H1 (cell line): Measurements from ENCODE around the gene OR6M1. TPM values are rescaled to one million over a fixed set of nuclear protein-coding genes. Genes with fewer than 3 reads are reported as not detected.

Source experiments
- CTCF ChIA-PET: fragments of 300-600 bp; sonication (Branson Sonifier 250); formaldehyde crosslinking; loops from one replicate; lab custom pipeline; 2021; ENCODE audit not compliant: partially characterized antibody; lab: Charles Lee
- POLR2A ChIA-PET: fragments of 300-600 bp; sonication (Branson Sonifier 250); formaldehyde crosslinking; loops from one replicate; lab custom pipeline; 2021; ENCODE audit warnings: inconsistent platforms; ENCODE audit not compliant: partially characterized antibody; lab: Charles Lee
- DNase-seq, 2 experiments: peaks; one replicate each; pipeline versions ENCODE4 v3.0.0 to v3.0.0-alpha.2; 2010 to 2022; ENCODE audit warnings: low spot score in 2 of 2, low read depth in 1 of 2, mixed read lengths in 1 of 2
- FAIRE-seq: peaks from 2 replicates; lab custom pipeline; 2011; peaks lifted over from hg19 to GRCh38; lab: Jason Lieb, UNC
- H2AFZ ChIP-seq: 2 replicates; pipeline ENCODE4 v1.8.1; 2012; ENCODE audit warnings: low read length, inconsistent platforms
- H2AK5ac ChIP-seq: 2 replicates; pipeline ENCODE4 v1.6.1; 2013; ENCODE audit warnings: low read depth, low read length
- H2BK120ac ChIP-seq: replicated peaks from 2 replicates; pipeline ENCODE3; 2013; ENCODE audit warnings: low read depth, low read length, inconsistent platforms
- H2BK12ac ChIP-seq: 2 replicates; pipeline ENCODE4 v1.6.1; 2013; ENCODE audit warnings: low read depth, low read length
- H2BK15ac ChIP-seq: 2 replicates; pipeline ENCODE4 v1.6.1; 2013; ENCODE audit warnings: low read length
- H2BK20ac ChIP-seq: 2 replicates; pipeline ENCODE4 v1.6.1; 2013; ENCODE audit warnings: low read length
- H2BK5ac ChIP-seq: 2 replicates; pipeline ENCODE4 v1.6.1; 2013; ENCODE audit warnings: low read depth, low read length
- H3K14ac ChIP-seq: 2 replicates; pipeline ENCODE4 v1.6.1; 2013; ENCODE audit warnings: inconsistent platforms; ENCODE audit not compliant: insufficient read length
- H3K18ac ChIP-seq: 2 replicates; pipeline ENCODE4 v1.6.1; 2013; ENCODE audit warnings: low read length; ENCODE audit errors: extremely low read depth
- H3K23ac ChIP-seq: 2 replicates; pipeline ENCODE4 v1.6.1; 2013; ENCODE audit warnings: inconsistent platforms; ENCODE audit not compliant: insufficient read length
- H3K23me2 ChIP-seq: 2 replicates; pipeline ENCODE4 v1.6.1; 2013; ENCODE audit warnings: low read depth, low read length
- H3K27ac ChIP-seq: 2 replicates; pipeline ENCODE4 v1.6.1; 2011; ENCODE audit warnings: low read depth, low read length, inconsistent platforms
- H3K27me3 ChIP-seq, 4 experiments: replicated peaks in 1 of 4; 1 replicate in 1 of 4; 2 replicates in 3 of 4; pipeline versions ENCODE4 v1.6.1 to v1.8.1; 2011 to 2013; ENCODE audit warnings: low read length in 3 of 4, mild to moderate bottlenecking in 3 of 4, inconsistent platforms in 2 of 4, mixed read lengths in 2 of 4, moderate library complexity in 1 of 4; ENCODE audit not compliant: control insufficient read depth in 3 of 4, insufficient read depth in 3 of 4; ENCODE audit errors: extremely low read depth in 1 of 4
- H3K36me3 ChIP-seq, 4 experiments: 2 replicates each; pipeline versions ENCODE4 v1.6.1 to v1.8.1; 2011 to 2013; ENCODE audit warnings: mild to moderate bottlenecking in 4 of 4, low read length in 3 of 4, moderate library complexity in 2 of 4, control low read depth in 1 of 4, inconsistent platforms in 1 of 4; ENCODE audit not compliant: insufficient read depth in 4 of 4, control insufficient read depth in 2 of 4
- H3K4ac ChIP-seq: replicated peaks from 2 replicates; pipeline ENCODE3; 2013; ENCODE audit warnings: low read length, low read depth, mixed read lengths, inconsistent platforms; ENCODE audit not compliant: insufficient read length
- H3K4me1 ChIP-seq, 4 experiments: replicated peaks in 1 of 4; 1 replicate in 1 of 4; 2 replicates in 3 of 4; pipeline versions ENCODE4 v1.6.1 to v1.8.1; 2011 to 2013; ENCODE audit warnings: low read length in 3 of 4, inconsistent platforms in 2 of 4, mixed read lengths in 1 of 4; ENCODE audit not compliant: insufficient read depth in 4 of 4, control insufficient read depth in 3 of 4
- H3K4me2 ChIP-seq, 2 experiments: 2 replicates each; pipeline versions ENCODE4 v1.6.1 to v1.8.1; 2011 to 2013; ENCODE audit warnings: low read depth in 2 of 2, low read length in 2 of 2, control low read depth in 1 of 2, inconsistent platforms in 1 of 2, mild to moderate bottlenecking in 1 of 2; ENCODE audit not compliant: insufficient read depth in 1 of 2
- H3K4me3 ChIP-seq, 4 experiments: fragments of 200-600, 300-600 bp in 1 of 4; sonication (generic), shearing (Covaris generic), sonication (Bioruptor Twin) in 1 of 4; 2 replicates each; pipeline versions ENCODE4 v1.5.1 to v1.8.1; 2011 to 2016; ENCODE audit warnings: low read length in 4 of 4, low read depth in 3 of 4, control low read depth in 2 of 4, inconsistent platforms in 2 of 4, mild to moderate bottlenecking in 2 of 4, mixed read lengths in 1 of 4, moderate library complexity in 1 of 4; ENCODE audit not compliant: insufficient read depth in 2 of 4; ENCODE audit errors: extremely low read depth in 1 of 4
- H3K56ac ChIP-seq: replicated peaks from 2 replicates; pipeline ENCODE3; 2013; ENCODE audit warnings: low read depth, mild to moderate bottlenecking, mixed read lengths, low read length, inconsistent platforms; ENCODE audit not compliant: insufficient read length
- H3K79me1 ChIP-seq: 2 replicates; pipeline ENCODE4 v1.6.1; 2013; ENCODE audit warnings: low read depth, low read length, control low read depth
- H3K79me2 ChIP-seq, 2 experiments: 2 replicates each; pipeline versions ENCODE4 v1.6.1 to v1.8.1; 2012 to 2013; ENCODE audit warnings: low read length in 2 of 2, mild to moderate bottlenecking in 2 of 2, inconsistent platforms in 1 of 2; ENCODE audit not compliant: insufficient read depth in 2 of 2, control insufficient read depth in 1 of 2
- H3K9ac ChIP-seq, 4 experiments: replicated peaks in 1 of 4; 1 replicate in 1 of 4; 2 replicates in 3 of 4; pipeline versions ENCODE4 v1.6.1 to v1.8.1; 2011 to 2013; ENCODE audit warnings: low read depth in 3 of 4, low read length in 3 of 4, control low read depth in 2 of 4, mild to moderate bottlenecking in 2 of 4, moderate library complexity in 2 of 4, inconsistent platforms in 1 of 4; ENCODE audit errors: extremely low read depth in 1 of 4
- H3K9me3 ChIP-seq, 2 experiments: 2 replicates each; pipeline versions ENCODE4 v1.6.1 to v1.8.1; 2012 to 2013; ENCODE audit warnings: mild to moderate bottlenecking in 2 of 2, moderate library complexity in 2 of 2, control low read depth in 1 of 2, inconsistent platforms in 1 of 2, low read depth in 1 of 2, low read length in 1 of 2, mixed read lengths in 1 of 2; ENCODE audit not compliant: insufficient read depth in 2 of 2
- H4K20me1 ChIP-seq, 2 experiments: replicated peaks in 1 of 2; 2 replicates each; pipeline versions ENCODE3 to v1.8.1; 2011 to 2013; ENCODE audit warnings: inconsistent platforms in 2 of 2, low read length in 2 of 2, mild to moderate bottlenecking in 1 of 2; ENCODE audit not compliant: insufficient read depth in 2 of 2, control insufficient read depth in 1 of 2
- H4K5ac ChIP-seq: 2 replicates; pipeline ENCODE4 v1.6.1; 2013; ENCODE audit warnings: low read length, low read depth, mixed read lengths, inconsistent platforms; ENCODE audit not compliant: insufficient read length
- H4K8ac ChIP-seq: 2 replicates; pipeline ENCODE4 v1.8.0; 2013; ENCODE audit warnings: mild to moderate bottlenecking, moderate library complexity, low read length, inconsistent platforms; ENCODE audit not compliant: insufficient read depth; ENCODE audit errors: extremely low read depth
- H4K91ac ChIP-seq: replicated peaks from 2 replicates; pipeline ENCODE3; 2013; ENCODE audit warnings: low read length, mixed read lengths, inconsistent platforms; ENCODE audit not compliant: insufficient read length
- BCL11A ChIP-seq, 2 experiments: IDR thresholded peaks; one replicate each; pipeline ENCODE4 v1.6.1; 2011; ENCODE audit warnings: low read depth in 2 of 2, low read length in 2 of 2, mild to moderate bottlenecking in 2 of 2
- CEBPB ChIP-seq: IDR thresholded peaks from 2 replicates; pipeline ENCODE4 v1.6.1; 2012; ENCODE audit warnings: low read depth, low read length
- CHD2 ChIP-seq: IDR thresholded peaks from 2 replicates; pipeline ENCODE4 v1.6.1; 2012; ENCODE audit warnings: low read length, improper control_type of control experiment
- FOSL1 ChIP-seq: IDR thresholded peaks from 2 replicates; pipeline ENCODE4 v1.6.1; 2011; ENCODE audit warnings: mild to moderate bottlenecking, low read depth, low read length, moderate library complexity; ENCODE audit not compliant: insufficient read depth
- HDAC6 ChIP-seq: IDR thresholded peaks from one replicate; pipeline ENCODE4 v1.7.1; 2012; ENCODE audit warnings: low read depth, mild to moderate bottlenecking, inconsistent platforms, low read length, moderate library complexity
- NRF1 ChIP-seq: IDR thresholded peaks from 2 replicates; pipeline ENCODE4 v1.6.1; 2011; ENCODE audit warnings: mild to moderate bottlenecking, low read depth, low read length, improper control_type of control experiment
- PHF8 ChIP-seq: fragments of 200-600 bp; sonication (generic); conservative IDR thresholded peaks from 2 replicates; pipeline ENCODE4 v1.7.1; 2012; ENCODE audit warnings: low read depth, mild to moderate bottlenecking, inconsistent platforms, low read length, moderate library complexity
- POLR2A ChIP-seq, 2 experiments: IDR thresholded peaks; 1 replicate in 1 of 2; 2 replicates in 1 of 2; pipeline ENCODE4 v1.6.1; 2011; ENCODE audit warnings: low read depth in 2 of 2, low read length in 2 of 2, mild to moderate bottlenecking in 2 of 2; ENCODE audit errors: control extremely low read depth in 1 of 2
- POLR2AphosphoS5 ChIP-seq: IDR thresholded peaks from 2 replicates; pipeline ENCODE4 v1.6.1; 2011; ENCODE audit warnings: low read depth, low read length
- SIN3A ChIP-seq, 2 experiments: IDR thresholded peaks in 1 of 2; conservative IDR thresholded peaks in 1 of 2; 2 replicates each; pipeline ENCODE4 v1.6.1; 2011 to 2012; ENCODE audit warnings: low read length in 2 of 2, improper control_type of control experiment in 1 of 2, low read depth in 1 of 2, mild to moderate bottlenecking in 1 of 2
- SP1 ChIP-seq: IDR thresholded peaks from 2 replicates; pipeline ENCODE4 v1.6.1; 2011; ENCODE audit warnings: low read depth, low read length
- TBP ChIP-seq: IDR thresholded peaks from 2 replicates; pipeline ENCODE4 v1.6.1; 2011; ENCODE audit warnings: low read depth, low read length, improper control_type of control experiment
- USF2 ChIP-seq: IDR thresholded peaks from 2 replicates; pipeline ENCODE4 v1.6.1; 2011; ENCODE audit warnings: low read length, improper control_type of control experiment
- WGBS, 2 experiments: shearing (Covaris generic) in 1 of 2; methylation state at CpG; one replicate each; pipeline versions ENCODE4 v1.1.6 to v1.1.7; 2013 to 2015; ENCODE audit warnings: low lambda C conversion rate in 2 of 2, mixed read lengths in 2 of 2, inconsistent platforms in 1 of 2, low coverage in 1 of 2, missing lambda C conversion rate in 1 of 2; ENCODE audit not compliant: insufficient replicate concordance in 2 of 2, insufficient coverage in 1 of 2, insufficient read length in 1 of 2; ENCODE audit errors: extremely low coverage in 1 of 2, missing lambda C conversion rate in 1 of 2; 5-methylcytosine and 5-hydroxymethylcytosine counted together
- polyA plus RNA-seq, 7 experiments: library from polyadenylated mRNA; depleted of rRNA in 3 of 7; stranded (reverse) in 5 of 7; unstranded in 2 of 7; fragments of >200 nt in 5 of 7; fragments of 200-250 nt in 2 of 7; gene quantifications; 1 replicate in 5 of 7; 2 replicates in 1 of 7; 4 replicates in 1 of 7; pipeline versions ENCODE4 v1.2.1 to v1.2.3, GENCODE V29; 2011 to 2013; ENCODE audit warnings: missing spikeins in 2 of 7, mixed read lengths in 2 of 7
- total RNA-seq: library from RNA; stranded (reverse); fragmentation: NEBNext Ultra II Directional; extraction: Animal tissue kit (Norgen Biotek cat#: 25700); gene quantifications from 2 replicates; pipeline ENCODE4 v1.2.1, GENCODE V29; 2021
- TF ChIP-seq, protein P1 (sequence below): IDR thresholded peaks from 2 replicates; pipeline ENCODE4 v1.6.1; 2012; ENCODE audit warnings: inconsistent platforms

The OR6M1 gene
- total and polyA plus RNA-seq, 2 of the 8 experiments (the other 6 are each of a cell fraction or from before 2014, with no cell fraction given), result not detected

GRCh38 chr11:123822599-123822998 is 16.4 kb upstream of the OR6M1 start:
- ChIA-PET CTCF (no interaction called here), POLR2A (no interaction called here)
- DNase-seq, result no peak
- Histone ChIP-seq H3K14ac (no peak overlapping the region), H3K4ac (no peak overlapping the region), H4K91ac (no peak overlapping the region), H3K79me1 (no peaks in the 10 kb centered on the region), H2BK15ac (no peak overlapping the region), H2BK12ac (no peak overlapping the region), H3K4me2 (no peak overlapping the region), H3K27ac (no peak overlapping the region), H2AK5ac (no peak overlapping the region), H3K23me2 (no peaks in the 10 kb centered on the region), H2AFZ (peak overlapping the region; percentile 36; the same call in 1 of the 2 replicates), H3K4me1 (no peaks in the 10 kb centered on the region), H3K36me3 (no peaks in the 10 kb centered on the region), H2BK20ac (no peak overlapping the region), H4K20me1 (no peaks in the 10 kb centered on the region), H2BK120ac (no peak overlapping the region), H3K23ac (no peak overlapping the region), H3K4me3 (no peak overlapping the region), H4K8ac (no peak overlapping the region), H3K9me3 (no peaks in the 10 kb centered on the region), H3K9ac (no peak overlapping the region), H3K56ac (no peak overlapping the region), H3K27me3 (no peaks in the 10 kb centered on the region), H3K79me2 (no peaks in the 10 kb centered on the region), H2BK5ac (no peak overlapping the region), H4K5ac (no peak overlapping the region), H3K18ac (no peak overlapping the region)
- FAIRE-seq, result no peak
- TF ChIP-seq SP1, result no peak
- no peak for TF ChIP-seq PHF8
- TF ChIP-seq POLR2A (IDR thresholded peaks at IDR 0.05; ENCODE audit: control extremely low read depth in 1 of 2, low read depth in 2 of 2, low read length in 2 of 2), result no peak
- no peak for TF ChIP-seq NRF1
- TF ChIP-seq TBP, result no peak
- no peak for TF ChIP-seq POLR2AphosphoS5
- TF ChIP-seq FOSL1, result no peak
- TF ChIP-seq, protein P1, sequence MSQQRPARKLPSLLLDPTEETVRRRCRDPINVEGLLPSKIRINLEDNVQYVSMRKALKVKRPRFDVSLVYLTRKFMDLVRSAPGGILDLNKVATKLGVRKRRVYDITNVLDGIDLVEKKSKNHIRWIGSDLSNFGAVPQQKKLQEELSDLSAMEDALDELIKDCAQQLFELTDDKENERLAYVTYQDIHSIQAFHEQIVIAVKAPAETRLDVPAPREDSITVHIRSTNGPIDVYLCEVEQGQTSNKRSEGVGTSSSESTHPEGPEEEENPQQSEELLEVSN, result no peak
- no peak for TF ChIP-seq CEBPB
- no peak for TF ChIP-seq USF2
- no peak for TF ChIP-seq CHD2
- TF ChIP-seq BCL11A (IDR thresholded peaks at IDR 0.05; ENCODE audit: low read depth in 2 of 2, low read length in 2 of 2), result no peak
- TF ChIP-seq HDAC6, result no peak
- no peak for TF ChIP-seq SIN3A (conservative IDR thresholded peaks at IDR 0.05 in 1 of 2, IDR thresholded peaks at IDR 0.05 in 1 of 2; ENCODE audit: low read depth in 1 of 2, low read length in 2 of 2)
- 77% methylated on average over 3 of the region's 3 CpGs; no CpG with 5 or more reads in 1 of the 2 experiments for WGBS, 2 experiments
